Measurements from ENCODE around the gene NOX1.

DNA sequence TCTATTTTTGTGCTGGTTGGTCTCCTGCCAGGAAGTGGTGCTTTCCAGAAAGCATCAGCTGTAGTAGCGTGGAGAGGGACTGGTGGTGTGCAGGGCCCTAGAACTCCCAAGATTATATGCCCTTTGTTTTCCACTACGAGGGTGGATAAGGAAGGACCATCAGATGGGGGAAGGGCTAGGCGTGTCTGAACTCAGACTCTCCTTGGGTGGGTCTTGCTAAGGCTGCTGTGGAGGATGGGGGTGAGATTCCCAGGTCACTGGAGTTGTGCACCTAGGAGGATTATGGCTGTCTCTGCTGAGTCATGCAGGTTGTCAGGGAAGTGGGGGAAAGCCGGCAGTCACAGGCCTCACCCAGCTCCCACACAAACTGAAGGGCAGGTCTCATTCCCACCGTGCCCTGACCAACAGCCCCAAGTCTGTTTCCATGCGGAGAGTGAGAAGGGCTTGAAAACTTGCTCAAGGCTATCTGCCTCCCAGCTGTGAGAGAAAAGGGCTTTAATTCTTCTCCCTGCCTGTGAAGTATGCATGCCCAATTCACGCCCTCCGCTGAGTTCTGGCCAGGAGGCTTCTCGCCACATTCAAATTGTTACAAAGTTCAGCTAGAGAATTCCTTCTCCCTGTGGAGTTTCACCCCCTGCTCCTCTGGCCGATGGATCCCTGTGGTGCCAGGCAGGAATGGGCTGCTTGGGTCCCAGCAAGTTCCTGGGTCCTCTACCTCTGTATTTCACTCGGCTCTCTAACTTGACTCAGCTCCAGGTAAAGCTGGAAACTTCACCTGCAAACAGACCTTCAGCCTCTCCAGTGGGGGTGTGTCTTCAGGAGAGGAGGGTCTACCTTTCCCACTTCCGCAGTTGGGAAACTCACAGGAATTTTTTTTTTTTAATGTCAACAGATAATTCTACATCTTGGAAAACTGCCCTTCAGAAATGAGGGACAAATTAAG lies 61.7 kb downstream of the NOX1 start:
- no peak for TF ChIP-seq EZH2 (IDR thresholded peaks at IDR 0.05)
- TF ChIP-seq POLR2AphosphoS5 (IDR thresholded peaks at IDR 0.05; ENCODE audit: borderline replicate concordance, low read depth, low read length), result no peak
- TF ChIP-seq FOXP2 (optimal IDR thresholded peaks at IDR 0.05; ENCODE audit: control extremely low read depth, extremely low read length, insufficient read depth), result no peak
